Stimulated activated CD8-positive, alpha-beta memory T cell treated with anti-CD3 and anti-CD28 coated beads, Interleukin-4, amount 100 ng/mL, for 4 hours (primary cell): Measurements from ENCODE around the gene NRXN3.

Source experiments
- DNase-seq, 2 donors: peaks; one replicate each; pipeline ENCODE4 v3.0.0-alpha.2; 2020; ENCODE audit warnings: low read depth in 2 of 2, low spot score in 1 of 2

The NRXN3 gene

DNA sequence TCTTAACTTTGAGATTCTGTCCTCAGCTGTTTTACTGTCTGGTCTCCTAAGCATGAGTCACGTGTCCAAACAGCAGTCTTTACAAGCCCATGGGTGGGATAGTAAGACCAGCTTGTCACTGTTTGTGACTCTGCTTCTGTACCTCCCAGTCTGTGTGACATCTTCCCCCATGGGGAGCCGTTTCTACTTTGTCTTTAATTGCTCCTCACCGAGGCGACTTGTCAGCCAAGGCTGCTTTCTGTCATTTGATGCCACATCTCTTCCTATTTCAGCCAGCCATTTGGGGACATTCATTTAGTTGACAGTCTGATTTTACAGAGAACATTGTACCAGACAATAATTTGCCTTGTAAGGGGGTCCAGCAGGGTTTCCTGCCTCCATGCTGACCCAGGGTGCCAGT is 534.8 kb downstream of the NRXN3 start:
- no peak for DNase-seq

DNA sequence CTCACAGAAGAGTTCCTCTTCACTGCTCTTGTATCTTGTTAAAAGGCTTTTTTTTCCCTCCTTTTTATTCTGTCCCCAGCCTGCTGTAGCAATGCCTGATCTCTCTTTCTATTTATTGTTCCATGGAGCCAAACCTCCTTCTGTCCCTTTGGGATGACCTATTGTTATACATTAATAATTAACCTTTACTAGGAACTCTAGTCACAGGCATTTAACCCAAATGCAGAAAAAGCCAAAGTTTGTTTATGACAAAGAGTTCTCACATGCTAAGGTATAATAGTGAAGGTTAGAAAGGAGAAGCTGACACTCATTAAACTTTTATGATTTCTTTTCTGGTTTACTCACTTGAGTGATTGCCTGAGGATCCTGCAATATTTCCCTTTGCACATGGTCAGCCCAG is 535.8 kb downstream of the NRXN3 start:
- DNase-seq, result no peak

DNA sequence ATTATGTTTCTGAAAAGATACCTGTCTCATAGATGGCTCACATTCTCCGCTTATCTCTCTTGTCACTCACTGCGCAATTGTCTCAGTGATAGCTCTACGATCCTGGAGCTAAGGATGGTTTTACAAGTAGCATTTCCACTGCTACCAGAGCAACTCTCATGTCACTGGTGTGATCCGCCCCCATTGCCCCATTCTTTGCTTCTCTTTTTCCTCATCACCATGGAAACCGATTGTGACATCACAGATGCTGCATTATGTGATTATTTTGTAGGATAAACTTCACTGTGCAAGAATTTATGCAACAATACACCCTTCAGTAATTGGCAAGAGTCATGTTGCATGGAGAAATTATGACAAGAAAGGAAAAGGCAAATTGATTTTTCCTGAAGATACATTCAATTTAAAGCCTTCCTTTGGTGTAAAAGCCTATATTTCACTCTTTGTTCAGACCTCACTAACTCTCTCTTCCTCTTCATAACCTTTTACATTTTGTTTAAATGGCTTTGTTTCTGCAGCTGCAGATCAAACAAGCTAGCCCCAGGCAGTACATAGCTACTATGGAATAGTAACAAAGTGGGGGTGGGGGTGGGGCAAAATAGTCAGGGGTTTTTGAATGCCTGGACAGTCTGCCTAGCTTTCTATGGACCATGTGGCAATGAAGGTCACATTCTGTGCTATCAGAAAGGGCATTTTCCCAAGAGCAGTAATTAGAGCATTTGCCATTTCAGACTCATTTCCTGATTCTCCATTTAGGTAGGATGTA is 539.8 kb downstream of the NRXN3 start:
- DNase-seq, result no peak

- DNase-seq, result no peak
Measured at GRCh38 chr14:78710963-78711362, 540.8 kb downstream of the NRXN3 start.

DNA sequence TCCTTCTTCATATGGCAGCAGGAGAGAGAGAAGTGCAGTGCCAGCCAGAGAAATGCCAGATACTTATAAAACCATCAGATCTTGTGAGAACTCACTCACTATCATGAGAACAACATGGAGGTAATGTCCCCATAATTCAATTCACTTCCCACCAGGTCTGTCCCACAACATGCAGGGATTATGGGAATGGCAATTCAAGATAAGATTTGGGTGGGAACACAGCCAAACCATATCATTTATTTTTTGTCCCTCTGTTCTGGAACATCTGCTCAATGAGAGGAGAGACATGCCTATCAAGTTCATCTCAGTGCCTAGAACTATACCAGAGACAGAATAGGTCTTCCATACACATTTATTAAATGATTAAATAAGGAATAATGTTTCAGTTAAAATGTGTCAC is 543.5 kb downstream of the NRXN3 start:
- no peak for DNase-seq

GRCh38 chr14:78714711-78715110 is 544.5 kb downstream of the NRXN3 start:
- DNase-seq, result no peak

DNA sequence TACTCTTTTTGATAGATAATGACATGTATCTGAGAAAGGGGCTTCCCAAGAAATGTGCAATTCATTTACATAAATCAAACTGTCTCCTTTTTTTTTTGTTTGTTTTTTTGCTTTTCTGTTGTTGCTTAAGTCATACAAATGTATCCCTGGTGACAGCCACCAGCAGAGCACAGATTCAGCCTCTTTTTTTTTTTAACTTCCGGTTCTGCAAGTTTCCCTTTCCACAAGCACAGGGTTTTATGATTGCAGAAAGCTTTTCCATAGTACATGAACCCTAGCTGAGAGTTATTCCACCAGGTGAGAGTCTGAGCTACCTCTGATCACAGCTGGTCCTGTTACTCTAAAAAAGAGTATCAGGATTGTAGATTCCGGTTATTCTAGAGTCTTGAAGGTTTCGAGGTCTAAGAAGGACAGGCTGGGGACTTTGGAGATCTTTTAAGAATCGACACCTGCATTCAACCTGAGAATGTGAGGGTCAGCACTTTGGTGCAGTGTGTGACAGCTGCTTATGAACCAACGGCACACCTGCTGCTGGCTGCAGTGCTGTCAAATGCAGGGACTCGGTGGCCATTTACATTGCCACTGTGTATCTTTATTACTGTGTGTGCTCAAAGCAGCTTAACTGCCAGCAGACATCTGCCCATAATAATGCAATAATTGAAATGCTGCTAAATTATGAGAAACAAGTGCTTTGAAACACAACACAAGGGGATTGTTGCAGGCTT is 551.7 kb downstream of the NRXN3 start:
- DNase-seq, result no peak

GRCh38 chr14:78725086-78725485 is 554.9 kb downstream of the NRXN3 start:
- no peak for DNase-seq

DNA sequence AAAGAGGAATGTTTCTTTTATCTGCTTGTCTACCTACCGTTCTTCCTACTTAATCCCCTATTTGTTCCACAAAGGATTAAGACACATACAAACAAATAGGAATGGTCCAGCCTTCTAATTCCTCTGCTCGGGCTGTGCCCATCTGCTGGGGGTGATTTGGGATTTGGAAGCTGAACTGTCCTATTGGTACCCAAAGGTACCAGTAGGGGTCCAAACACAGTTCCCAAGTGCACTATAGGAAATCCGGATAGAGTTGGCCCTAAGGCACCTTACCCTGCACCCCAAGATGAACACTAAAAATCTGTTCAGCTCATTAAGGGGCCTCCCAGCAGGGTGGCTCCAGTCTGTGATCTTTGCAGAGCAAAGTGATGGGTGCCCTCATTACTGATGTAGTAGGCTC is 566.9 kb downstream of the NRXN3 start:
- no peak for DNase-seq

- DNase-seq, result no peak
Measured at GRCh38 chr14:78737601-78738000, 567.4 kb downstream of the NRXN3 start.

DNA sequence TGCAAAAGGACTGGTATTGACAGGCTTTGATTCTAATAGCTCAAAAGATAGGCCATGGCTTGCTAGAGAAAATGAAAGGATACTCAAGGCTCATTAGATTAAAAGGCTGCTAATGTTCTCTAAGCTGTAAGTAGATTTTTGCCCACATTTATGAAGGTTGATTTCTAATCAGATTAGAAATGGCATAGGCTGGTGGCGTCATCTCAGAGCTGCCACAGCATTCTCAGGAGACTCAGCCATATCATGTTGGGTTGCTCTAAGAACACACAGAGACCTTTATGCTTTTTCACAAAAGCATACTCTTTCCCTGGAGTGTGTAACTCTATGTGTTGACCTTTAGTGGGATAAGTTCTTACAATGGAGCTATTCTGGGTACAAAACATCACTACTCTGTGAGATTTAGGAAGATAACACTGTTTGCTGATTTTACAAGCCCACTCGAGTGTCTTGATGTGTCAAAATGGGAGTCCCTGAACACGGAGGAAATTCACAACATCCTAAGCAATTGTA is 576.0 kb downstream of the NRXN3 start:
- no peak for DNase-seq

- DNase-seq, result no peak
Measured at GRCh38 chr14:78747813-78748212, 577.6 kb downstream of the NRXN3 start.

- DNase-seq, result no peak
Measured at GRCh38 chr14:78752518-78753188, 582.5 kb downstream of the NRXN3 start.

DNA sequence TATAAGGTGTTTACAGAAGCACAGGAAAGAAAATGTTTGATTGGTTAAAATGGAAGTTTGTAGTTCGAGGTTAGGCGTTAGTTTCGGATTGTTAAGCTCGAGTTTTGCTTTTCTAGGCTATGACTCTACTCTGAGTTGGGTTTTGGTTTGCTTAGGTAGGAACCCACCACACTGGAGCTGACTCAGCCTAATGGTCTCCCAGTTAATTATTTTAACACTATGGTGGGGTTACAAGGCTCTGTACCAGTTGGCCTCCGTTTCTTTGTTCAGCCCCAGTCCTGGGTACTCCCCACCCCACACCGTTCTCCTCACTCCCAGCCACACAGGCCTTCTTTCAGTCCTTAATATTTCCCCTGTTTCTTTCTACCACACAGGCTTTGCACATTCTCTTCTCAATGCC is 583.9 kb downstream of the NRXN3 start:
- no peak for DNase-seq

GRCh38 chr14:78758333-78758732 is 588.2 kb downstream of the NRXN3 start:
- DNase-seq, result no peak

GRCh38 chr14:78762331-78762730 is 592.2 kb downstream of the NRXN3 start:
- no peak for DNase-seq

DNA sequence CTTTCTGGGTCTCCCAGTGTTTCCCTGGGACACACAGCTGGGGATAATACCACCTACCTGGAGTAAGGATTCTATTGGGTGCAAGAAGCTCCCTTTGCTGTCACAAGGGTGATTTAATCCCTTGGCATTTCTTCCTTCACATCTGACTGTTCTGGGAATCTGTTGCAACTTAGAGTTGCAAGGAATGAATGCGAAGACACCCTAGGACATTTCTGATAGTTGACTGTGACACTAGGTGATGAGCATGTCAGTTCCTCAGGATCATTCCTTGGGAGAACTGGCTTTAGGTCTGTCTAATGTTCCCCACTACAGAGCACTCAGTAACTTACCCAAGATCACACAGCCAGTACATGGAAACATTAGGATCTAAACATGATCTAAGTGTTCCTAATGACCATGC is 593.6 kb downstream of the NRXN3 start:
- DNase-seq, result no peak

GRCh38 chr14:78764240-78764639 is 594.1 kb downstream of the NRXN3 start:
- no peak for DNase-seq

DNA sequence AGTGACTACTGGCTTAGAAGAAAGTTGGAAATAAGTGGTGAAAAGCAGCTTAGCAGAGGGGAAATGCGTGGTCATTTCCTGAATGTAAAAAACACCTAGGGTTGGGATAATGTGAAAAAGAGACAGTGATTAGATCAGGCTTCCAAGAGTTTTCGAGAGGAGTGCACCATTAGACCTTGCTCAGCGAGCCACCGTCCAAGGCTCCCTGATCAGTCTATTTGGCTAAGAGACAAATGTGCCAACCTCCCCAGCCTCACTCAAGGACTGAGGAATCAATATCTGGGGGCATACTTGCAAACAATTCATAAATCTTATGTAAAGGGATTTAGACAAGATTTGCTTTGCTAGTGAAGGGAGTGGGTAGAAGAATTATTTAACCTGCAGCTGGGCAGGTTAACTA is 594.5 kb downstream of the NRXN3 start:
- no peak for DNase-seq

GRCh38 chr14:78767436-78767835 is 597.3 kb downstream of the NRXN3 start:
- no peak for DNase-seq

- no peak for DNase-seq
Measured at GRCh38 chr14:78782551-78782950, 612.4 kb downstream of the NRXN3 start.

GRCh38 chr14:78785265-78785664 is 615.1 kb downstream of the NRXN3 start:
- DNase-seq, result no peak
